Measurements from ENCODE around the gene SAMD14.

DNA sequence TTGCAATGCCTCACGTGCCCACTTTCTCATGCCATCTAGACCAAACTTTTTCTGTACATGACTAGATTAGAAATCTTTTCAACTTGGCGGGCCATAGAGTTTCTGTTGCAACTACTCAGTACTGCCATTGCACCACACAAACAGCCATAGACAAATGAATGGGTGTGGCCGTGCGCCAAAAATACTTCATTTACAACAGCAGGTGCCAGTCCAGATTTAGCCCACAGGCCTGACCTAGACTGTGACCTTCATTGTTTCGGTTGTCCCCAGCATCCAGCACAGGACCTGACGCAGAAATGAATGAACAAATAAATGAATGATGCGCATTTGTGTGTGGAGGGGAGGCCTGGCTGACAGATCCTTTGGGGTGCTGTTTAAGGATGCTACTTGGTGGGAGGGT, 49.1 kb downstream of the SAMD14 start:
- no peak for TF ChIP-seq EZH2 (IDR thresholded peaks at IDR 0.05; ENCODE audit: borderline replicate concordance, insufficient read depth, low read depth, low read length, poor library complexity, severe bottlenecking)
- TF ChIP-seq, protein P1, sequence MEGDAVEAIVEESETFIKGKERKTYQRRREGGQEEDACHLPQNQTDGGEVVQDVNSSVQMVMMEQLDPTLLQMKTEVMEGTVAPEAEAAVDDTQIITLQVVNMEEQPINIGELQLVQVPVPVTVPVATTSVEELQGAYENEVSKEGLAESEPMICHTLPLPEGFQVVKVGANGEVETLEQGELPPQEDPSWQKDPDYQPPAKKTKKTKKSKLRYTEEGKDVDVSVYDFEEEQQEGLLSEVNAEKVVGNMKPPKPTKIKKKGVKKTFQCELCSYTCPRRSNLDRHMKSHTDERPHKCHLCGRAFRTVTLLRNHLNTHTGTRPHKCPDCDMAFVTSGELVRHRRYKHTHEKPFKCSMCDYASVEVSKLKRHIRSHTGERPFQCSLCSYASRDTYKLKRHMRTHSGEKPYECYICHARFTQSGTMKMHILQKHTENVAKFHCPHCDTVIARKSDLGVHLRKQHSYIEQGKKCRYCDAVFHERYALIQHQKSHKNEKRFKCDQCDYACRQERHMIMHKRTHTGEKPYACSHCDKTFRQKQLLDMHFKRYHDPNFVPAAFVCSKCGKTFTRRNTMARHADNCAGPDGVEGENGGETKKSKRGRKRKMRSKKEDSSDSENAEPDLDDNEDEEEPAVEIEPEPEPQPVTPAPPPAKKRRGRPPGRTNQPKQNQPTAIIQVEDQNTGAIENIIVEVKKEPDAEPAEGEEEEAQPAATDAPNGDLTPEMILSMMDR (IDR thresholded peaks at IDR 0.05) = no peak
